Transverse colon (tissue), 4 donors: Measurements from ENCODE around the gene B3GNT4.

Experiments
- EP300 ChIP-seq: sonication (generic); formaldehyde crosslinking; IDR thresholded peaks from one replicate; pipeline ENCODE4 v1.6.1; 2017; ENCODE audit warnings: antibody characterized with exemption, low read depth
- POLR2A ChIP-seq: fragments of 450-650 bp; IDR thresholded peaks from one replicate; pipeline ENCODE4 v1.6.1; 2016; ENCODE audit warnings: antibody characterized with exemption, mild to moderate bottlenecking, moderate library complexity
- POLR2AphosphoS5 ChIP-seq, 3 donors: sonication (generic); formaldehyde crosslinking; IDR thresholded peaks; one replicate each; pipeline ENCODE4 v1.6.1; 2016; ENCODE audit warnings: antibody characterized with exemption in 3 of 3
- TF ChIP-seq, protein P1 (sequence below), 5 experiments: fragments of 200-600 bp in 3 of 5; fragments of 450-650 bp in 2 of 5; sonication (generic) in 3 of 5; IDR thresholded peaks; 1 replicate in 2 of 5; 2 replicates in 3 of 5; pipeline ENCODE4 v1.5.1; 2016 to 2017; ENCODE audit warnings: antibody characterized with exemption in 5 of 5, inconsistent platforms in 3 of 5, mild to moderate bottlenecking in 2 of 5, moderate library complexity in 1 of 5

DNA sequence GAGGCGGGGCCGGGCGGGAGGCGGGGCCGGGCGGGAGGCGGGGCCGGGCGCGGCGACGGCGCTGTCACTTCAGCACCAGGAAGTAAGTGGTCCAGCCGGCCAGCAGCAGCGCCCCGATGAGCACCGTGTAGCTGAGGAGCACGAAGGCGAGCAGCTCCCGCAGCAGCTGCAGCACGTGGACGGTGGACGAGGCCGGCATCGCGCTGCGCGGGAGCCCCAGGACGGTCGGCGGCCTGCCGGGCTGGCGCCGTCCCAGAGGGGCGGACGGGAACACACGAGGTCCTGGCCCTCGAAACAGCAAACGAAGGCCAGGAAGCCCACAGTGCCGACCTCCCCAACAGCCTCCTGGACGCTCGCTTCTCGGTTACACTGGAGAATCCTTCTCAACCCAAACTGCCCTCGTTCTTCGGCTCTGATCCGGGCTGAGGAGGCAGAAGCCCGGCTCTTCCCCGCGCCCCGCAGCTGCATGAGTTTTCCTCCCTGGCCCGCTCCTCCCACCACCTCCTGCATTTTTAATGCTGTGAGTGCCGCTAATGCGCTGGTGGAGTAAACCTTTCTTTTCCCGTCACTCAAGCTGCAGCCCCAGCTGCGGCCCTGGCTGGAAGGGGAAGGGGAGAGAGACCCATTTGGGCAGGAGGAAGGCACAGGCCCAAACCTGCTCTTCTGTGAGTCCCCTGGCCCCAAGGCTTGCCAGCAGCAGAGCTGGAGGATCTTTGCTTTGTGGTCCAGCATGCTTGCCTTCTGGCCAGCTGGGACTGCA, 23.0 kb downstream of the B3GNT4 start:
- TF ChIP-seq, protein P1, sequence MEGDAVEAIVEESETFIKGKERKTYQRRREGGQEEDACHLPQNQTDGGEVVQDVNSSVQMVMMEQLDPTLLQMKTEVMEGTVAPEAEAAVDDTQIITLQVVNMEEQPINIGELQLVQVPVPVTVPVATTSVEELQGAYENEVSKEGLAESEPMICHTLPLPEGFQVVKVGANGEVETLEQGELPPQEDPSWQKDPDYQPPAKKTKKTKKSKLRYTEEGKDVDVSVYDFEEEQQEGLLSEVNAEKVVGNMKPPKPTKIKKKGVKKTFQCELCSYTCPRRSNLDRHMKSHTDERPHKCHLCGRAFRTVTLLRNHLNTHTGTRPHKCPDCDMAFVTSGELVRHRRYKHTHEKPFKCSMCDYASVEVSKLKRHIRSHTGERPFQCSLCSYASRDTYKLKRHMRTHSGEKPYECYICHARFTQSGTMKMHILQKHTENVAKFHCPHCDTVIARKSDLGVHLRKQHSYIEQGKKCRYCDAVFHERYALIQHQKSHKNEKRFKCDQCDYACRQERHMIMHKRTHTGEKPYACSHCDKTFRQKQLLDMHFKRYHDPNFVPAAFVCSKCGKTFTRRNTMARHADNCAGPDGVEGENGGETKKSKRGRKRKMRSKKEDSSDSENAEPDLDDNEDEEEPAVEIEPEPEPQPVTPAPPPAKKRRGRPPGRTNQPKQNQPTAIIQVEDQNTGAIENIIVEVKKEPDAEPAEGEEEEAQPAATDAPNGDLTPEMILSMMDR (IDR thresholded peaks at IDR 0.05), result no peak
- TF ChIP-seq EP300 (no peak), POLR2AphosphoS5 (IDR thresholded peaks at IDR 0.05) (no peak), POLR2A (no peak)
